GM19023 (cell line): Measurements from ENCODE around the gene FAM149B1.

Experiments
- ATAC-seq: cut with Tn5 transposase; IDR thresholded peaks from one replicate; pipeline ENCODE4 v1.9.1; 2021; ENCODE audit warnings: mild to moderate bottlenecking, moderate library complexity; ENCODE audit not compliant: unreplicated experiment

FAM149B1 gene

DNA sequence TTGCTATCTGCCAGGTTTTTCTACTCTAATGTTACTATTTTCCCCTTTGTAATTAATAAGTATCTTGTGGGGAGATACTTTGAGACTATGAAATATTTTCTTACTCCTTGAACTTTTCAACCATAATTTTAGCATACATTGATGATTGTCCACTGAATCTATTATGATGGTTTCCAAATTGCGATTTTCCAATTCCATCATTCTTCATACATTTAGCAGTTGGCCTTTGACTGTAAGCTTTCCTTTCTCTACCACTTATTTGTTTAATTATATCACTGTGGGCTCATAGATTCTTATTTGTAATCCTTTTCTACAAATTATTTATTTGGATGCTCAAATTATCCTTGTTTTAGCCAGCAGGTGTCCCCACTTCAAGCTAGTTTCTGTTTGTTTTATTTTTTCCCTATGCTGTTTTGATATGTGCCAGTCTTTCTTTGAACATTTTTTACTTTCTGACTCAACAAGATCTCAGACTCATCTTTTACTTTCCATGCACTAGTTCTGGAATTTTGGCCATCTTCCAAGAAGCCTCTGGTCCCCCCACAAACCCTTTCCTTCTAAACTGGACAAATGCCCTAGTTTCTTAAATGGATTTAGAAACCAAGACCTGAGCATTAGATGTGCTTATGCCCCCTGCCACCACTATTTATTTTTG is 95.9 kb downstream of the FAM149B1 start:
- ATAC-seq: no peak

- ATAC-seq: no peak
Observed at GRCh38 chr10:73264423-73264822, 96.5 kb downstream of the FAM149B1 start.

GRCh38 chr10:73281097-73281496 is 113.2 kb downstream of the FAM149B1 start:
- ATAC-seq: no peak

- no peak for ATAC-seq
Observed at GRCh38 chr10:73287441-73287840, 119.5 kb downstream of the FAM149B1 start.

- ATAC-seq: no peak
Observed at GRCh38 chr10:73289958-73290357, 122.0 kb downstream of the FAM149B1 start.

- no peak for ATAC-seq
Observed at GRCh38 chr10:73293461-73293860, 125.5 kb downstream of the FAM149B1 start.
